ENCODE results near the gene ZNF438. TPM values are rescaled to one million over a fixed set of nuclear protein-coding genes. Genes with fewer than 3 reads are reported as not detected.

The ZNF438 gene
- total and polyA plus RNA-seq, 2 of the 8 experiments (the other 6 are each of a cell fraction or from before 2014, with no cell fraction given) = 0.95 to 1.7 TPM

GRCh38 chr10:31034098-31034909 is 2.6 kb upstream of the ZNF438 start:
- FAIRE-seq (no peak), DNase-seq (ENCODE audit: low read depth in 1 of 2, low spot score in 2 of 2) (no peak)
- Histone ChIP-seq H3K18ac (ENCODE audit: extremely low read depth, low read length) (no peak overlapping the region), H3K27ac (ENCODE audit: low read depth, low read length) (no peak overlapping the region), H3K56ac (replicated peaks; ENCODE audit: insufficient read length, low read depth, low read length) (no peak overlapping the region), H2BK120ac (replicated peaks; ENCODE audit: low read depth, low read length) (no peak overlapping the region), H2AK5ac (ENCODE audit: low read depth, low read length) (no peak overlapping the region), H2BK15ac (ENCODE audit: low read length) (no peak overlapping the region), H3K23me2 (ENCODE audit: low read depth, low read length) (peaks cover 3% of the 10 kb centered on the region; the same call in 1 of the 2 replicates), H4K5ac (ENCODE audit: insufficient read length, low read depth, low read length) (no peak overlapping the region), H3K4ac (replicated peaks; ENCODE audit: insufficient read length, low read depth, low read length) (no peak overlapping the region), H2AFZ (ENCODE audit: low read length) (no peak overlapping the region), H3K4me1 (replicated peaks in 1 of 4; ENCODE audit: control insufficient read depth in 3 of 4, insufficient read depth in 4 of 4, low read length in 3 of 4) (peaks cover 0 to 13% (median 2%) of the 10 kb centered on the region in 4 experiments; a peak in 3 of 7 replicates), H3K4me2 (ENCODE audit: insufficient read depth in 1 of 2, low read depth in 2 of 2, low read length in 2 of 2) (no peak overlapping the region), H4K8ac (ENCODE audit: extremely low read depth, insufficient read depth, low read length) (no peak overlapping the region), H4K20me1 (replicated peaks in 1 of 2; ENCODE audit: control insufficient read depth in 1 of 2, insufficient read depth in 2 of 2, low read length in 2 of 2) (no peaks in the 10 kb centered on the region), H3K79me1 (ENCODE audit: low read depth, low read length) (no peaks in the 10 kb centered on the region), H3K36me3 (ENCODE audit: control insufficient read depth in 2 of 4, insufficient read depth in 4 of 4, low read length in 3 of 4) (no peaks in the 10 kb centered on the region), H3K9ac (replicated peaks in 1 of 4; ENCODE audit: extremely low read depth in 1 of 4, low read depth in 3 of 4, low read length in 3 of 4) (no peak overlapping the region), H3K14ac (ENCODE audit: insufficient read length) (no peak overlapping the region), H4K91ac (replicated peaks; ENCODE audit: insufficient read length, low read length) (no peak overlapping the region), H3K23ac (ENCODE audit: insufficient read length) (no peak overlapping the region), H3K79me2 (ENCODE audit: control insufficient read depth in 1 of 2, insufficient read depth in 2 of 2, low read length in 2 of 2) (no peaks in the 10 kb centered on the region), H3K4me3 (ENCODE audit: extremely low read depth in 1 of 4, insufficient read depth in 2 of 4, low read depth in 3 of 4, low read length in 4 of 4) (no peak overlapping the region), H2BK20ac (ENCODE audit: low read length) (no peak overlapping the region), H3K27me3 (replicated peaks in 1 of 4; ENCODE audit: control insufficient read depth in 3 of 4, extremely low read depth in 1 of 4, insufficient read depth in 3 of 4, low read length in 3 of 4) (peaks cover 0 to 6% (median 4%) of the 10 kb centered on the region in 4 experiments; a peak in 2 of 7 replicates), H2BK5ac (ENCODE audit: low read depth, low read length) (no peak overlapping the region), H3K9me3 (ENCODE audit: insufficient read depth in 2 of 2, low read depth in 1 of 2, low read length in 1 of 2) (no peaks in the 10 kb centered on the region), H2BK12ac (ENCODE audit: low read depth, low read length) (no peak overlapping the region)
- ChIA-PET CTCF (ENCODE audit: partially characterized antibody) (interaction anchor here (0.7 kb wide), 1 partner anchor 45 kb away, joined by 3 read pairs; no protein-coding TSS in a partner anchor), POLR2A (ENCODE audit: partially characterized antibody) (interaction anchor here (0.5 kb wide), 2 partner anchors 11 to 569 kb away, joined by 4 read pairs; no protein-coding TSS in a partner anchor)
- WGBS, 2 experiments (ENCODE audit: extremely low coverage in 1 of 2, insufficient coverage in 1 of 2, insufficient read length in 1 of 2, insufficient replicate concordance in 2 of 2, low coverage in 1 of 2, low lambda C conversion rate in 2 of 2, missing lambda C conversion rate in 1 of 2) = 92% methylated on average over 2 of the region's 2 CpGs; no CpG with 5 or more reads in 1 of the 2 experiments
- TF ChIP-seq YY1 (IDR thresholded peaks at IDR 0.05; ENCODE audit: low read depth, low read length) (no peak), ASH2L (IDR thresholded peaks at IDR 0.05; ENCODE audit: low read length) (no peak), CBX8 (IDR thresholded peaks at IDR 0.05; ENCODE audit: borderline replicate concordance, low read depth, low read length) (no peak), SIN3A (conservative IDR thresholded peaks at IDR 0.05 in 1 of 2, IDR thresholded peaks at IDR 0.05 in 1 of 2; ENCODE audit: low read depth in 1 of 2, low read length in 2 of 2) (no peak), CREB1 (IDR thresholded peaks at IDR 0.05) (no peak), PHF8 (conservative IDR thresholded peaks at IDR 0.05; ENCODE audit: low read depth, low read length) (no peak), CHD2 (IDR thresholded peaks at IDR 0.05; ENCODE audit: low read length) (no peak), CTBP2 (IDR thresholded peaks at IDR 0.05; ENCODE audit: borderline replicate concordance, insufficient read depth, insufficient read length, low read length) (no peak), MAX (IDR thresholded peaks at IDR 0.05) (no peak), ZNF274 (IDR thresholded peaks at IDR 0.05; ENCODE audit: borderline replicate concordance, extremely low read depth, low read length) (no peak), BACH1 (IDR thresholded peaks at IDR 0.05; ENCODE audit: low read length) (no peak), EGR1 (IDR thresholded peaks at IDR 0.05; ENCODE audit: borderline replicate concordance, low read depth, low read length) (no peak), SIRT6 (IDR thresholded peaks at IDR 0.05; ENCODE audit: low read length) (no peak)
